AG04450 (cell line): ENCODE measurements around the gene C8G. TPM values are rescaled to one million over a fixed set of nuclear protein-coding genes. Genes with fewer than 3 reads are reported as not detected.

Experiments
- CTCF ChIA-PET: fragments of 300-600, 350-600 bp; formaldehyde crosslinking; extraction: SDS; loops from one replicate; lab custom pipeline; 2022; ENCODE audit warnings: antibody characterized with exemption, inconsistent platforms; lab: Charles Lee
- POLR2A ChIA-PET: fragments of 350-600 bp; formaldehyde crosslinking; extraction: SDS; loops from one replicate; lab custom pipeline; 2021; ENCODE audit warnings: antibody characterized with exemption, inconsistent platforms; lab: Yijun Ruan, JAX
- DNase-seq: peaks from one replicate; pipeline ENCODE4 v3.0.0-alpha.2; 2011; ENCODE audit warnings: low read depth, low spot score
- H3K27ac ChIP-seq: one replicate; pipeline ENCODE4 v1.5.1; 2012; ENCODE audit warnings: low read depth, low read length, control low read depth
- H3K27me3 ChIP-seq: one replicate; pipeline ENCODE4 v1.6.0; 2012; ENCODE audit warnings: low read length; ENCODE audit not compliant: control insufficient read depth, insufficient read depth
- H3K4me3 ChIP-seq: 2 replicates; pipeline ENCODE4 v1.5.1; 2011; ENCODE audit warnings: mild to moderate bottlenecking, low read depth, low read length, control low read depth
- H3K9me3 ChIP-seq: 2 replicates; pipeline ENCODE4 v1.5.1; 2012; ENCODE audit warnings: low read length; ENCODE audit not compliant: control insufficient read depth, insufficient read depth
- CTCF ChIP-seq: IDR thresholded peaks from 2 replicates; pipeline ENCODE4 v1.5.1; 2011; ENCODE audit warnings: low read depth, low read length, control low read depth, inconsistent platforms
- polyA plus RNA-seq: library from polyadenylated mRNA; depleted of rRNA; stranded (reverse); fragments of >200 nt; gene quantifications from 2 replicates; pipeline ENCODE4 v1.2.3, GENCODE V29; 2011

C8G gene
- polyA plus RNA-seq, 1 experiment, result 0.41 TPM

DNA sequence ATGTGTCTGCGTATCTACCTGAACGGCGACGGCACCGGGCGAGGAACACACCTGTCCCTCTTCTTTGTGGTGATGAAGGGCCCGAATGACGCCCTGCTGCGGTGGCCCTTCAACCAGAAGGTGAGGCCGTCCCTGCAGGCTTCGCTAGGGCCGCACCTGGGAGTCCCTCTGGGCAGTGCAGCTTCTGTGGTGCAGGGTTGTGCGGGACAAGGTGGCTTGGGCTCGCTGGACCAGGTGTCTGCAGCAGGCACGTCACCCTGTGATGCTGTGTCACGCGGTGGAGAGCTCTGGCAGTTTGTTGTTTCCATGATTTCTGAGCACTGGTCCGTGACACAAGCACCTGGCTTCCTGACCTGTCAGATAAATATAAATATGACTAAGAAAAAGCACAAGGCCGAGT is 21.2 kb upstream of the C8G start:
- DNase-seq, result no peak
- ChIA-PET POLR2A (no interaction called here), CTCF (no interaction called here)
- Histone ChIP-seq H3K4me3 (no peak overlapping the region), H3K9me3 (no peaks in the 10 kb centered on the region; the same call in 1 of the 2 replicates), H3K27ac (no peak overlapping the region), H3K27me3 (no peaks in the 10 kb centered on the region)
- no peak for TF ChIP-seq CTCF

- no peaks in the 10 kb centered on the region; the same call in 1 of the 2 replicates for H3K9me3 ChIP-seq
- no peak overlapping the region for H3K27ac ChIP-seq
- no peaks in the 10 kb centered on the region for H3K27me3 ChIP-seq
- H3K4me3 ChIP-seq, result no peak overlapping the region
- no peak for TF ChIP-seq CTCF
- DNase-seq, result no peak
- CTCF ChIA-PET, result interaction anchor here (1.4 kb wide), 1 partner anchor 138 kb away, joined by 3 read pairs; no protein-coding TSS in a partner anchor
- POLR2A ChIA-PET, result interaction anchor here (0.5 kb wide), 1 partner anchor 103 kb away, joined by 5 read pairs; no protein-coding TSS in a partner anchor
Measured at GRCh38 chr9:136925414-136926153, 19.5 kb upstream of the C8G start.

- H3K4me3 ChIP-seq, result no peak overlapping the region
- no peak overlapping the region for H3K27ac ChIP-seq
- CTCF ChIA-PET, result interaction anchor here (1.4 kb wide), 1 partner anchor 139 kb away, joined by 3 read pairs; no protein-coding TSS in a partner anchor
- no peak for DNase-seq
- no peaks in the 10 kb centered on the region for H3K27me3 ChIP-seq
- H3K9me3 ChIP-seq, result no peaks in the 10 kb centered on the region; the same call in 1 of the 2 replicates
- POLR2A ChIA-PET, result interaction anchor here (0.5 kb wide), 1 partner anchor 104 kb away, joined by 5 read pairs; no protein-coding TSS in a partner anchor
- TF ChIP-seq CTCF, result no peak; the same call in 1 of the 2 replicates
Measured at GRCh38 chr9:136926154-136926704, 18.8 kb upstream of the C8G start.

- CTCF ChIA-PET, result interaction anchor here (1.4 kb wide), 1 partner anchor 139 kb away, joined by 3 read pairs; no protein-coding TSS in a partner anchor
Measured at GRCh38 chr9:136926749-136927148, 18.3 kb upstream of the C8G start.

More at GRCh38 chr9:136926749-136927148, 18.3 kb upstream of the C8G start:
- Histone ChIP-seq H3K9me3 (no peaks in the 10 kb centered on the region; the same call in 1 of the 2 replicates), H3K27me3 (no peaks in the 10 kb centered on the region), H3K4me3 (no peak overlapping the region), H3K27ac (no peak overlapping the region)
- POLR2A ChIA-PET, result no interaction called here
- no peak for TF ChIP-seq CTCF
- DNase-seq, result no peak
